NOMO-1 (cell line): Measurements from ENCODE around the gene PARPBP.
"Not testable (repeated sequence)": the region's sequence is repeated elsewhere in the genome, so short reads cannot be mapped to it uniquely, and the experiment has no call there.

Experiments used
- DNase-seq, 2 experiments: peaks; one replicate each; lab custom pipeline; 2025; ENCODE audit not compliant: unreplicated experiment in 2 of 2; lab: John Stamatoyannopoulos, UW

The PARPBP gene

GRCh38 chr12:102234599-102234998, 114.6 kb downstream of the PARPBP start:
- no peak for DNase-seq

GRCh38 chr12:102240859-102241258, 120.9 kb downstream of the PARPBP start:
- DNase-seq, result not testable (repeated sequence)
